ENCODE results near the gene GNG3. TPM values are rescaled to one million over a fixed set of nuclear protein-coding genes. Genes with fewer than 3 reads are reported as not detected.

Gene GNG3
- total RNA-seq, 1 donor from 2014 or later, result not detected

GRCh38 chr11:62752177-62752785 lies 44.8 kb downstream of the GNG3 start:
- no peak for TF ChIP-seq CTCF (IDR thresholded peaks at IDR 0.05)
- Histone ChIP-seq H3K27ac (no peak overlapping the region), H3K27me3 (ENCODE audit: low read depth) (no peaks in the 10 kb centered on the region), H3K4me3 (no peak overlapping the region), H3K9me3 (no peaks in the 10 kb centered on the region), H3K36me3 (peaks cover 31% of the 10 kb centered on the region), H3K4me1 (peaks cover 28% of the 10 kb centered on the region)
- ATAC-seq, result no peak
- intact Hi-C loops (cut with DNase I), result no loop called here
- no peak for DNase-seq

DNA sequence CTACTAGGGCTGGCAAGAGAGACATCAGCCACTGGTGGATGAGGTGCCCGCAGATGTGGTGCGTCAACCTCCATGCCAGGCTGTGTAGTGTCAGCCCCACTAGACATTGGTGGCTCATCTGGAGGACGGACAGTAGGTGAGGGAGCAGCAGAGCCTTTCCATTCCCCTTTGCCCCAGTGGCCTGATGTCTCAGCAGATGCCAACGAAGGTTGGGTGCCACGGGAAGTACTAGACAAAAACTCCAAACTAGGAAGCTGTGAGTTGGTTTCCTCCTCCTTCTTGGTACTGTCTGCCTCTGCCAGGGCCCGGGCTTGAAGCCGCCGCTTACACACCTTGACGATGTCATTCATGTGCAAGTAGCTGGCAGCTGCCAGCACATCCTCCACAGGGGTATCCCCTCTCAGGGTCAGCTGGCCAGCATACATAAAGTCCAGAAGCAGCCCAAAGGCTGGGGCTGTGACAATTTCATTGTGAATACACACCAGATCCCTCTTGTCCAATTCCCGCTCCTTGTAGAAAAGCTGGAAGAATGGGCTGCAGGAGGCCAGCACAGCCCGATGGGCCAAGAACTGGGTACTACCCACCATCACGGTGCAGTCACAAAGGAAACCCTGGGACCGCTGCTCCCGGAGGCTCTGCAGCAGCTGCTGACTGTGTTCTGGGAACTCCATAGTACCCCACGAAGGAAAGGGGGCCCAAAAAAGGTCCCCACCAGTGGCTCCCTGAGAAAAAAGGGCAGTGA lies 45.7 kb downstream of the GNG3 start:
- no peak for TF ChIP-seq CTCF (IDR thresholded peaks at IDR 0.05)
- peaks cover 24% of the 10 kb centered on the region for H3K36me3 ChIP-seq
- no peaks in the 10 kb centered on the region for H3K27me3 ChIP-seq (ENCODE audit: low read depth)
- intact Hi-C loops (cut with DNase I), result no loop called here
- H3K27ac ChIP-seq, result peak overlapping the region; percentile 83
- no peaks in the 10 kb centered on the region for H3K9me3 ChIP-seq
- no peak for DNase-seq
- peaks cover 28% of the 10 kb centered on the region for H3K4me1 ChIP-seq
- no peak for ATAC-seq
- H3K4me3 ChIP-seq, result peak overlapping the region; percentile 63

DNA sequence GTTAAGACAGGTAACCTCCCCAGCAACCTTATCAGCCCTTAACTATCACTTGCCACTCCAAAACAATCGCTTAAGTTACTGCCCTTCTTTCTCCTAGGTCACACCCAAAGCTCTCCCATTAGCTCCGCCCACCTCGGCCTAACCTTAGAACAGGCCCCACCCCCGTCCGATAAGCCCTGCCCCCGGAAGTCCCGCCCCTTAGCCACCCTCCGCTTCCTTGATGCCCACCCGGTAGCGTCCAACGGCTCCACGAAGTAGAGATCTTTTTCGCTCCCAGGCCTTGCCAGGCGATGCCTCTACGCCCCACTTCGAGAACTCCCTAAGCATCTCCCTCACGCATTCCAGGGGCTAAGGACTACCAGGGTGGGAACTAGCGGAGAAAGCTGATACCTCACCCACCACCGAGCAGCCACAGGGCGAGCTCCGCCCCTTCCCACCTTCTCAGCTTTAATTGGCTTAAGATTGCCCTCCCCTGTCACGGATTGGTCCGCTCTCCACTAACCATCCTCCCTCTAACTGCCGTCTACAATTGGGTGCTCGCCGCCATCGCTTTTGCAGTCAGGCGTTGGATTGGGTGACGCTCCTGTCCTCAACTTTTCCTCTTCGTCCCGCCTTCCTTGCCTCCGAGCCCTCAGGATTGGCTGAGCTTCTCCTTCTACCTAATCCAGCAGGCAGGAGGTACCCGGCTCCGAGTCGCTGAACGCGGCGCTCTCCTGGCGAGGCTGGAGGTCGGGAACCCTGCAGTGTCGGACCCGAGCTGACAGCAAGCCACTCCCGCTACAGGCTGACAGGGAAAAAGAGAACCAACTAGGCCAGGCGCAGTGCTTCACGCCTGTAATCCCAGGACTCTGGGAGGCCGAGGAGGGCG lies 46.5 kb downstream of the GNG3 start, which contains the start of gene ZBTB3:
Gene ZBTB3 (minus strand): TSS at position 425 of the 868 bp plus-strand sequence. CDS start 496 bp downstream, outside the sequence.
- Histone ChIP-seq H3K4me3 (peak within 1 kb of the TSS; percentile 63), H3K36me3 (peaks cover 21% of the 10 kb centered on the region), H3K4me1 (peaks cover 28% of the 10 kb centered on the region), H3K27me3 (ENCODE audit: low read depth) (no peaks in the 10 kb centered on the region), H3K27ac (peak within 1 kb of the TSS; percentile 83), H3K9me3 (no peaks in the 10 kb centered on the region)
- no peak for TF ChIP-seq CTCF (IDR thresholded peaks at IDR 0.05)
- intact Hi-C loops (cut with DNase I), result no loop called here
- peak; percentile 97 for DNase-seq
- peak; percentile 99 for ATAC-seq

GRCh38 chr11:62755086-62755615 lies 47.7 kb downstream of the GNG3 start:
- no peak overlapping the region for H3K27ac ChIP-seq
- no peak overlapping the region for H3K4me3 ChIP-seq
- H3K4me1 ChIP-seq, result peaks cover 28% of the 10 kb centered on the region
- peaks cover 11% of the 10 kb centered on the region for H3K36me3 ChIP-seq
- DNase-seq, result no peak
- ATAC-seq, result no peak
- intact Hi-C loops (cut with DNase I), result no loop called here
- H3K9me3 ChIP-seq, result no peaks in the 10 kb centered on the region
- TF ChIP-seq CTCF (IDR thresholded peaks at IDR 0.05), result no peak
- no peaks in the 10 kb centered on the region for H3K27me3 ChIP-seq (ENCODE audit: low read depth)
